GM19025 (cell line): ENCODE results near the gene FBXO47.

Source experiments
- ATAC-seq: cut with Tn5 transposase; IDR thresholded peaks from one replicate; pipeline ENCODE4 v1.9.1; 2021; ENCODE audit warnings: mild to moderate bottlenecking, low read depth, moderate library complexity; ENCODE audit not compliant: unreplicated experiment

The FBXO47 gene

GRCh38 chr17:38888842-38889241 lies 78.4 kb downstream of the FBXO47 start:
- ATAC-seq: no peak

- ATAC-seq: no peak
Measured at GRCh38 chr17:38886643-38887010, 80.6 kb downstream of the FBXO47 start.
